HG02943 (cell line): ENCODE measurements around the gene C11orf91.
"Not testable (repeated sequence)": the region's sequence is repeated elsewhere in the genome, so short reads cannot be mapped to it uniquely, and the experiment has no call there.

ENCODE experiments used
- ATAC-seq: cut with Tn5 transposase; IDR thresholded peaks from one replicate; pipeline ENCODE4 v1.9.1; 2021; ENCODE audit warnings: mild to moderate bottlenecking, low read depth, moderate library complexity; ENCODE audit not compliant: unreplicated experiment

C11orf91 gene

DNA sequence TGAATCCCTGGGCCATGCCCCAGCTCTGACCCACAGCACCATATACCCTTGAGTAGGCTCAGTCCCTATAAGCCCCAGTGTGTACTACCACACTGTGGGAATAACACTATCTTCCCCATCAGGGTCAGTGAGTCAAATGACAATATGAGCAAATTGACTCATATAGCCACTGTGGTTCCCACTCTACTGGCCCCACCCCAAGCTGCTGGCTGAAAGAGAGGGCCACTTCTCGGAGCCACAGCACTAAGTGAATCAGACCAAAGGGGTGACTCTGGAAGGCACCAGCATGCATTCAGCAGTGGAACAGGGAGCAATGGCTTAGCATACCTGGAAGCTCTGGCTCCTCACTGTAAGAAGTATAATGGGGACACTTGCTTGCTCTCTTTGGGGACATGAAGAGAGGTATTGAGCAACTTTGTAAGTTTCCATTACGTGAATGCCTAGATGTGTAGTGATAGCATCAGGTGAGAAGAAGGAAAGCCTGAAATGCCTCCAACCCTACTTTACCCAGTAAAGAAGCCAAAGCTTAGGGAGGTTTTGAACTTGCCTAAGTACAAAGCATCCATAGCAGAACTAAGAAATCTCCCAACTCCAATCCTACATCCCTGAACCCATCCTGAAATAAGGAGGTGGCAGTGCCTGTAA, 22.1 kb upstream of the C11orf91 start:
- no peak for ATAC-seq

DNA sequence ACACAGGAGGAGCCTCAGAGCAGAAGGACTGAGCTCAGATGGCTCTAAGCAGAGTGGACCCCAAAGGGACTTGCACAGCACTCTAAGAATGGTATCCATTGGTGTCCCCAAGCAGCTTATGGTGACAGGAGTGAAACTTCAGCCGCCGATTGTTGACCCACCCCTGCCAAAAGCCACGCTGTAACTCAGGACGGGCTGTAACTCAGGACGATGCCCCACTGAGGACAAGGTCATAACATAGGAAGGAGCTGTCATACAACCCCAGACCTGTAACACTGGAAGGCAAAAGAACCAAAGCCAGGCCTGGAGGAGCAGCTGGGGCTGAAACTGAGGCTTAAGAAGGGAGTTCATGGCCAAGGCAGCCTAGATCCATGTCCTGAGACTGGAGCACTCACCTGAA, 21.4 kb upstream of the C11orf91 start:
- ATAC-seq = no peak

DNA sequence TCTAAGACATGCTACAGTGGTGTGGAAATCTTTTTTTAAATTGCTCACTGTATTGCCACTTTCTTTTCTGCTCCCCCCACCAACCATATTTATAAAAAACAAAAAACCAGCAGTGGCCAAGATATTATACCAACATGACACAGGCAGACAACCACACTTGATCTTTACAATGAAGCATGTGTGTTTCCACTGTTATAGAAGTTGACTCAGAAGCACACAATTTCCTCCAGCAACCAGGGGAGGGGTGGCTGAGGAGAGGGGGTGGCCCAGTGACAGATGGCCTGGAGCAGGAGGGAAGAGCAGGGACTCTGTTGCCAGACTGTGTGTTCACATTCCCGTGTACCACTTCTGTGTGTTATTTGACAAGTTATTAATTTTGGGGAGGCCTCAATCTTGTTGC, 20.8 kb upstream of the C11orf91 start:
- no peak for ATAC-seq

DNA sequence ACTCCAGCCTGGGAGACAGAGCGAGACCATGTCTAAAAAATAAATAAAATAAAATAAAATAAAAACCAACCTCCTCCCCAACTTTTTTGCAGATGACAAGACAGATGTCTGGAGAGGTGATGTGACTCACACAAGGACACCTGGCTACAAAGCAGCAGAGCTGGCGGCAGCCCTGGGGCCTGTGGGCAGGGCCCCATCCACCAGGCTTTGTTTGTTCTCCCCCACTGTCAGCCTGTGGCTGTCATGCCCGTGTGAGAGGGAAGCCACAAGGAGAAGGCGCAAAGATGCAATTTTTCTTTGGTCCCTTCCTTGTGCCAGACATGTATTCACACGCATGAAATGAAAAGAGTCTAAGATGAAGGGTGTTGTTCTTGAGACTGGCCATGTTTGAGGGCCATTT, 19.0 kb upstream of the C11orf91 start:
- ATAC-seq = no peak

DNA sequence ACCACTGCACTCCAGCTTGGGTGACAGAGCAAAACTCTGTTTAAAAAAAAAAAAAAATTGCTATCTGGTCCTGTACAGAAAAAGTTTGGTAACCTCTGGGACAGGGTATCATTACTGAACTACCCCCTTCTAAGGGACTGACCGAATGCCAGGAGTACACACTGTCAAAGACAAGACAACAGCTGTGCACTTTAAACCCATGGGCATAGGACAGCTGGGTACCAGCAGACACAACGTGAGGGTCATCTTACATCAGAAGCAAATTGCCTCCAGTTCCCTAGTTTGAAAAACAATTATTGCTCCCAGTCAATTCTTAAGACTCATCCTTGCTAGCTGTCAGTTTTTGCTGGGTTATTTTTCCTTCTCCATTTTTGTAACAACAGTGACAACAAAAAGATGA, 17.8 kb upstream of the C11orf91 start:
- no peak for ATAC-seq

DNA sequence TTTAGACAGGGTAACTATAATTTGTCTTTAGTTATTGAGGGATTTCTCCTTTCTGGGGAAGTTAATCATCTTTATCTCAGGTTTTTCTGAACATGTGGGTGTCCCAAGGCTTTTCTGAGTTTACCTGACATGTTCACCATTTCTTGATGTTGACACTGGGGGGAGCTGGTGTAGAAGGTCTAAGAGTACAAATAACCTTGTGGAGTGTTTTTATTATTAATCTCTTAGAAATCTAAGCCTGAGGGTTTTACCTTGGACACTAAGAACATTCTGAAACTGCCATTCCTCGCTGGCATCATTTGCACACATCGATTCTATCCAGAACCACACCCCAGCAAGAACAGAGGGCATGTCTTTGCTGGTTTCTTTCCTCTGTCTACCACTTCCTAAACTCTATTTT, 15.6 kb upstream of the C11orf91 start:
- ATAC-seq = no peak

DNA sequence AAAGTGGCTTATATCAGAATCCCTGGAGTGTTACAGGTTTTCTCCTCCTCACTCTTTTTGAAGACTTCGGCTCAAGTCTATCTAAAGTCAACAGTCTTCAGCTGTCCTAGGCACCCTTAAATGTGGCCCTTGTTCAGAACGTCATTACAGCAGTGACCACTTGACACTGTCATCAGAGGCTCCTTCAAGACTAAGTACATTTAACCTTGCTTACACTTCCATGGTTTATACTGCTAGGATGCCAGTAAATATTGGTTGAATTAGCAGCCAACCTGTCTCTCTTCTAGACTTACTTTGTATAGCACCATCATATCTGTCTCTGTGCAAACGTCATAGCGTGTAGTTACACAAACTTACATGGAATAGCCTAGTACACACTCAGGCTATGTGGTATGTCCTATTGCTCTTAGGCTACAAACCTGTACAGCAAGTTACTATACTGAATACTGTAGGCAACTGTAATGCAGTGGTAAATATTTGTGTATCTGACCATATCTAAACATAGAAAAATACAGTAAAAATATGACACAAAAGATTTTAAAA, 13.3 kb upstream of the C11orf91 start:
- no peak for ATAC-seq

DNA sequence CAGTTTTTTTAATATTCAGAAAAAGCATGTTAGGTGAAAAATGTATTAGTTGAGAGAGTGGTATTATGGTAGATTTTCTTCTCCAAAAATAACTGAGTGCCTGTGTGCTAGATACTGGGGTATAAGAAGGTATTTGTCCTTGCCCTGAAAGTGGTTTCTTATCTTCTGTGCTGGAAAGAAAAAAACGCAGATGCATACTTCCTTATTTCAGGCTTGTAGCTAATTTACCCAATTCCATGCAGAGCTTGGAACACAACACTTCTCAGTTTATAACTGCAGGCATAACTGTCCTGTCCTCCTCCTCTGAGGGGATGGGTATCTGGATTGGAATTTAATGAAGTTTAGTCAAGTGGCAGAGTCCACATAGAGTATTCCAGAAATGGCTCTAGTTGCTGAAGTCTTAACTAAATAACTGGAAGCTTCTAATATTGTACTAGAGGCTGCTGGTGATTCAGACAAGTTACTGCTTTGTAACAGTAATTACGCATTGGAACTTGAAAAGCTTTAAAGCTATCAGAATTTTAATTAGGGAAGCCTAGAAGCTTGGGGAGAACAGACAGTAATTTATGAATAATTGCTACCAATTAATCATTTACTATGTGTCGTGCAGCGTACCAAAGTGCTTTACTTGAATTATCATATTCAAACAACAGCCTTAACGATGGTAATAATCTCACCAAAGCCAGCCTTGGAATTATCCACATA, 12.7 kb upstream of the C11orf91 start:
- no peak for ATAC-seq

DNA sequence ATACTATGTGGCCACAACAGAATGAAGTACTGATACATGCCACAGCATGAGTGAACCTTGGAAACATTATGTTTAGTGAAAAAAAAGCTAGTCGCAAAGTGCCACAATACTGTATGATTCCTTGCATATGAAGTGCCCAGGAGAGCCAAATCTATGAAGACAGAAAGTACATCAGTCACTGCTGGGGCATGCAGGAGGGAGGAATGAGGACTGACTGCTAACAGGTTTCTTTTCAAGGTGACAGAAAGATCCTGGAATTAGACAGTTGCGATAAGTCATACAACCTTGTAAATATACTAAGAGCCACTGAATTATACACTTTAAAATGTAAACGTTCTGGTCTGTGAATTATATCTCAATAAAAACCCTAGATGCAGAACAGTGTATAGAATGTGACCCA, 11.8 kb upstream of the C11orf91 start:
- ATAC-seq = no peak

DNA sequence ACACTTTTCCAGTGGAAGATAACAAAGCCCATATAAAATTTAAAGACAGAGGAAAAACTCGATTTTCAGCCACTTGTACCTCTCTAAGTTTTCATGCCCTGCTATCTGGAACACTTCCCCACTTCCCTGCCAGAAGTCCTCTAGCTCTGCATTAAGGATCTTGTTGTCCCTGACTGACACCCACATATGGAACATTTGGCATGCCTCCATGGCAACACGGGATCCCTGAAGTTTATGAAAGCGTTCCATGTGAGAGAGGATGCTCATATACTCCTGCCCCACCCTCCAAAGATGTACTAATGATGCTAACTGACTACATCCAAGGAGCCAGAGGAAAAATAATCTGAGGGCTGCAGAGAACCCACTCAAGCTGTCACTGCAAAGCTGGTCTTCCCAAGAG, 8.8 kb upstream of the C11orf91 start:
- ATAC-seq = no peak

DNA sequence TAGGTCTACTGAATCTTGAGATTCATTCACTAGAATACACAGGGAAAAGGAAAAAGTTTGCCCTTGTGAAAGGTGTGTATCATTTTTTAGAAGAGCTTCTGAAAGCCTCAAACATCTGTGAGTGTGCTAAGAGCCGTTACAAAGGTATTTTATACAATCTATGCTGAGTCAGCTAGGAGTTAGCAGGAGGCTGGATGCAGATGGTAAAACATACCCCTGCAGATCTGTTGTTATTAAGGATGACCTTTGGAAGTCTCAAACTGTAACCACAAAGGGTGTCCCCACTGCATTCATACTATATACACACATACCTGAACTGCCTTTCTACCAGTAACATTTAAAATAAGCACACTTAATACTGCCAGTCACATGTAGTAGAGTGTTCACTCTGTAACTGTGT, 8.4 kb upstream of the C11orf91 start:
- ATAC-seq = no peak

DNA sequence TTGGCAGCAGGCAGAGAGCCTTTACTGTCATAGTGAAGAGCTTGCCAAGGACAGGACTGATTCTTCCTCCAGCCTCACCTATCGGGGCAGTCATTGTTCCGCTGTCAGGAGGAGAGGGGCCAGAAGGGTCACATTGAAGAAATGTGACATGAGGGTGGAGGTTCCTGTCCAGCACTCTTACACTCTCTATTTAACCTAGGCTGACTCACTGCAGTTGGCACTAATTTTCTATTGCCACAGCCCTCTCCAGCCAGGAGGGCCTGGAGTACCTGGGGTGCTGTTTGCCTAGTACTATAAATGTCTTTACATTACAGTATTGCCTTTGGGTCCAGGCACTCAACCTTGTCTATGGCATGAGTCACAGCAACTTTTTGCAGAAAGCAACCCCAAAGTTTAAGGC, 7.2 kb upstream of the C11orf91 start:
- ATAC-seq = not testable (repeated sequence)

DNA sequence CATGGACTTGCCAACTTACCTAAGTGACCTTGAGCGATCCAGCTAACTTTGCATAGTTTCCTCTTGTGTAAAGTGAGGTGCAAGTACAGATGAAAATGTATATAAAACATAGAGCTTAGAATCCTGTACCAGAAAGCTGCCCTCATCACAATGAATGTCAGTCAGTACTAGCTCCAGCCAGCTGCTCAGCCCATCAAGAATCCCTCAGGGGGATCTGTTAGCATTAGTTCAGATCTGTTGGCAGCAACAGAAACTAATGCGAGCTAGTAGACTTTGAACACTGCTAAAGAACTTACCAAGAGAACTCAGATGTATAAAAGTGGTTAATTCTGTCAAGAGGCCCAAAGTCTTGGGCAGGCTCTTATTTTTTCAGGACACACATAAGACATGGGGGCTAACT, 6.3 kb upstream of the C11orf91 start:
- no peak for ATAC-seq

DNA sequence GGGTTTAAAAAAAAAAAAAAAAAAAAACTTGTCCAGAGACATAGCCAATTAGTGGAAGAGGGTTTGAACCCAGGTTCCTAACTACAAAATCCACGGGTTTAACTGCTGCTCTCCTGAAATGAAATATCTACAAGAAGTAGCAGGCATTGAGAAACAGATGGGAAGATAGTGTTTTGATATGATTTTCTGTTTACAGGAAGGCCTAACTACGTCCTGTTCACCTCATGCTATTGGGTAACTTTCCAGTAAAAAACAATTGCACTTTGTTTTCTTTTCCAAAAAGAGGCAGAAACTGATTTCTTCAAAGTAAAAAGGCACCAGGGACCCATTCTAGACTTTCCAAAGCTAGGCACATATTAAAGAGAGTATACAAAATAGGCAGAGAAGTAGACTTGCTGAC, 5.9 kb upstream of the C11orf91 start:
- ATAC-seq = no peak

DNA sequence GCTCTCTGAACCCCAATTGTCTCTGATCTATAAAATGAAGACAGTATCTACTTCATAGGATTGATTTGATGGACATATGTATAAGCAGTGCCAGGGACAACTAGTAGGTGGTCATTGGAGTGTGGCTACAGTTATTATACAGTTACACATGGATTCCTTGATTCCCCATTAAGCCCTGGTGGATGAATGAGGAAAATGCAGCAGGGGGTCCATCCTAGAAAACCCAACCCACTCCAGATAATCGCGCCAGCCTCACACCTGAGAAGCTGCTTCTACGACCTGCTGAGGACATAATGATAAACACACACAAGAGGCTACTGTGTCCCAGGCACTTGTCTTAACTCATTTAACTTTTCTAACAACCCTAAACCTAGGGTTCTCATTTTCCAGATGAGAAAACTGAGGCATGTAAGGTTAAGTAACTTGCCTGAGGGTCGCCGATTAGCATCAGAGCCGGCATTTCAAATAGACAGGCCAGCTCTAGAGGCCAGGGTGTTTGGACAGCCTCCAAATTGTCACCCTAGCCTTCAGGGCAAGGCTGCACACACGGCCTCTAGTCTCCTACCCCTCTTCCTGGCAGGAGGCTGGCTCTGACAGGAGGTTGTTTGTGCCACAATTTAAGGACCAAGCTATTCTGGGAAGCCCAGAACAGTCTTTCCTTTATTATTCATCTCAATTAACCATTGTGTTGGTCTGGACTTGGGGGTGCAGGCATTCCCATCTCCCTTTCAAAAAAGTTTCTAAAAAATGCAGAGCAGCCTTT, 3.8 kb upstream of the C11orf91 start:
- no peak for ATAC-seq

DNA sequence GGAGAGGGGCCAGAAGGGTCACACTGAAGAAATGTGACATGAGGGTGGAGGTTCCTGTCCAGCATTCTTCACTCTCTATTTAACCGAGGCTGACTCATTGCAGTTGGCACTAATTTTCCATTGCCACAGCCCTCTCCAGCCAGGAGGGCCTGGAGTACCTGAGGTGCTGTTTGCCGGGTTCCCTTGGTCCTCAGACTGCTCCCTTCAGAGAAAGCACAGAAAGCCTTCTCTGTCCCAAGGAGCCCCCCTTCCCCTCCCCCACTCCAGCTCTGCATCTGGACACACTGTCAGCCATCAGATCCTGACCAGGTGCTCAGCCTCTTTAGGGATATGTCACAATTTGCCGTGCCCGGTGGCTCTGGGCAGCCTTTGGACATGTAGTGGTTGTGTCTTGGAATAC, 3.2 kb upstream of the C11orf91 start:
- no peak for ATAC-seq

DNA sequence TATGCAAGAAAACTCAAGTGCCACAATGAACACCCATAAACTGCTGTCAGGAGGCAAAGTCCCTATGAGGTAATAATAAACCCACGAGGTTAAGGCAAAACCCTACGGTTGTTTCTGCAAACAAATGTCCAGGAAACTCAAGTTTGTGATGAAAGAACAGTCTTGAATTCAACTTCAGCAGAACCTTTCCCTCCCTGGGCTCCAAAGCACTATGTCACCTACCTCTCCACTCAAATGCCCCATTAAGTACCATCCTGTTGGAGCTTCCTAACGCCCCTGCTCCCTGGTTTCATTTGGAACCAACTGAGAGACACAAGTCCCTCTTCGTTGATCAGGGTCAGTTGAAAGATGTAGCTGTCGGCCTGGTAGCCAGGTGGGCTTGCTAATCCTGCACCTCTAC, 2.6 kb upstream of the C11orf91 start:
- no peak for ATAC-seq

DNA sequence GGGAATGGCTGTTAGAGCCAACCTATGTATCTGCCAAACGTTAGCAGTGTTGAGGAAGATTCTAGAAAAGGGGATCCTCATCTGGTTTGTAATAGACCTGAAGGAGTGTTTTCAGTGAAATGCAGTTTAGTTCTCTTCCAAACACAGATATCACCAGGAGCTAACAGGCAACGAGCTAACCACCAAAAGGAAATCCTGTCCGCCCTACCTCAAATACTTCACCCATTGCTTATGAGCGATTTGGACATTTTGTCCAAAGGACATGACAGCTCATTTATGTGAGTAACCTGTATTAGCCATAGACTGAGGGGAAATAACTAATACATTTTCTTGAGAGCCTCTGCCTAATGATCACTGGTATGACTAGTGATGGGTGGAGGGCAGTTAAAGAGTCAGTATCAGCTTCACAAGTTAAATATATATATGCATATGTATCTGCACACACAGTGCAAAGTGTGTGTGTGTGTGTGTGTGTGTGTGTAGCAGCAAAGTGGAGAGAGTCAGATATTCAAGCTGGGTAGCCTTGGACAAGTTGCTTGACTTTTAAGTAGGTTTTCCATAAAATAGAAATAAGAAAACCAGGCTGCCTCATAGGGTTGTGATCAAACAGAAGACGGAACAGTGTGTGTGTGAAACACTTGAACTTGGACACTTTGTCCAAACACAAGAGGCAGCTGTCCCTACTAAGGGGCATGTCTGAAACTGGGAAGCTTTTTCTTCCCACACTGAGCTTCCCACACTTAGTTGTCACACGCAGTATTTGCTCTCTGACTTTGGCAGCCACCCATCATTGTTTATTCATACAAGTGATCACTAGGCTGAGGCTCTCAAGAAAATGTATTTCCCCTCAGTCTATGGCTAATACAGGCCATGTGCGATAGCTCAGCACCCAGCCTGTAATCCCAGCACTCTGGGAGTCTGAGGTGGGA, 940 bp upstream of the C11orf91 start:
- ATAC-seq = no peak

DNA sequence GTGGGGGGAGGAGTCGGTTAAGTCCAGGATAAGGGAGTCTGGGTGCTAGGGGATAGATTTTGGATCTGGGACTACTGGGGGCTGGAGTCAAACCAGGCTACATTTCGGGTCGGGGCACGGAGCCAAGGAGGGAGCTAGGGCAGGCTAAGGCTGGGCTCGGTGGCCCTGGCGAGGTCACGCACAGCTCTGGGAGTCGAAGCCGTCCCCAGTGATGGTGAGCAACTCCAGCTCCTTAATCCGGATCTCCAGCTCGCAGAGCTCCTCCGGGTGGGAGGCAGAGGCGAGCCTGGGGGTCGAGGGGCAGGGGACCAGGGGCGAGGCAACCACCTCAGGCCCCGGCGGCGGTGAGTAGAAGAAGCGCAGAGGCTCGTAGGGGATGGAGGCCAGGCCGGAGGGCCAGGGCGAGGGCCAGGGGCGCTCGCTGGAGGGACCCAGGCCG, 544 bp downstream of the C11orf91 start:
- ATAC-seq = no peak

DNA sequence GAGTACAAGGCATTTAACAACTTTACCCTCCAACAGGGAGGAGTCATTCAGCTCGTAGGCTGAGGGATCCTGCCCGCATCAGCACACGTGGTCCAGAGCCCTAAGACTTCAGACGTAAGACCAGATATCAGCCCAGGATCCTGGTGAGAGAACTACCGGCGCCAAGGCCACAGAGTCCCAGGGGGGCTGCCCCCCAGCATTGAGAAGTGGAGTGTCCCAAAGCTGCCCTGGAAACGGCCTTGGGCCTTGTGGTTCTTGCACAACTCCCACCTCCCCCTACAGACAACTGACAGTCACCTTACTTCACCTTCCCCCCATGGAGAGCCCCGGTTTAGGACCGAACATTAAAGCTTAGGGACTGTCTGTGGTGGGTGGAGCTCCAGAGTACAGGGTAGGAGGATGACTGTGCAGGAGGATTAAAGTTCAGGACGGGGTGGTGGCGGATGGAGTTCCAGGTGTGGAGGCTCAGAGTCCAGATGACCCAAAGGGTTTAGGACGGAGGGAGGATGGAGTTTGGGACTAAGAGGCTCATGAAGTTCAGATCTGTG, 1.0 kb downstream of the C11orf91 start:
- ATAC-seq = no peak
